H9 (cell line): ENCODE data around the gene PRTFDC1. TPM values are rescaled to one million over a fixed set of nuclear protein-coding genes. Genes with fewer than 3 reads are reported as not detected.

Experiments used
- DNase-seq: peaks from one replicate; pipeline ENCODE4 v3.0.0-alpha.2; 2017
- H2AFZ ChIP-seq: one replicate; pipeline ENCODE4 v1.6.1; 2013; ENCODE audit warnings: mild to moderate bottlenecking, low read length, control low read depth, moderate library complexity
- H2AK5ac ChIP-seq: 2 replicates; pipeline ENCODE4 v1.6.1; 2013; ENCODE audit warnings: low read length, control low read depth, mixed read lengths; ENCODE audit not compliant: insufficient read length
- H2BK120ac ChIP-seq: one replicate; pipeline ENCODE4 v1.6.1; 2013; ENCODE audit warnings: low read depth, mild to moderate bottlenecking, low read length, control low read depth, inconsistent platforms; ENCODE audit not compliant: poor library complexity, severe bottlenecking
- H2BK12ac ChIP-seq: 2 replicates; pipeline ENCODE4 v1.6.1; 2013; ENCODE audit warnings: low read length, control low read depth, mixed read lengths, low read depth; ENCODE audit not compliant: insufficient read length
- H2BK15ac ChIP-seq: 2 replicates; pipeline ENCODE4 v1.6.1; 2013; ENCODE audit warnings: low read depth, low read length, control low read depth
- H2BK20ac ChIP-seq: one replicate; pipeline ENCODE4 v1.6.1; 2013; ENCODE audit warnings: low read depth, mild to moderate bottlenecking, low read length, control low read depth, inconsistent platforms; ENCODE audit not compliant: poor library complexity, severe bottlenecking
- H2BK5ac ChIP-seq: 2 replicates; pipeline ENCODE4 v1.6.1; 2013; ENCODE audit warnings: low read length, control low read depth, mixed read lengths; ENCODE audit not compliant: insufficient read length
- H3K14ac ChIP-seq: 2 replicates; pipeline ENCODE4 v1.6.1; 2013; ENCODE audit warnings: low read length, control low read depth; ENCODE audit not compliant: insufficient read depth
- H3K18ac ChIP-seq: 2 replicates; pipeline ENCODE4 v1.6.1; 2013; ENCODE audit warnings: low read depth, mild to moderate bottlenecking, mixed read lengths, low read length, control low read depth; ENCODE audit not compliant: insufficient read length
- H3K23ac ChIP-seq: 2 replicates; pipeline ENCODE4 v1.6.1; 2013; ENCODE audit warnings: low read length, control low read depth, mixed read lengths, low read depth; ENCODE audit not compliant: insufficient read length
- H3K23me2 ChIP-seq: 2 replicates; pipeline ENCODE4 v1.6.1; 2013; ENCODE audit warnings: low read depth, mild to moderate bottlenecking, mixed read lengths, low read length, control low read depth; ENCODE audit not compliant: insufficient read length, poor library complexity, severe bottlenecking
- H3K27ac ChIP-seq: 2 replicates; pipeline ENCODE4 v1.5.1; 2013; ENCODE audit warnings: low read length, control low read depth, mixed read lengths, low read depth; ENCODE audit not compliant: insufficient read length
- H3K27me3 ChIP-seq: 2 replicates; pipeline ENCODE4 v1.6.1; 2013; ENCODE audit warnings: low read length, control low read depth, inconsistent platforms; ENCODE audit not compliant: insufficient read depth
- H3K4ac ChIP-seq: 2 replicates; pipeline ENCODE4 v1.6.1; 2013; ENCODE audit warnings: low read depth, mild to moderate bottlenecking, control low read depth, inconsistent platforms, low read length, moderate library complexity
- H3K4me1 ChIP-seq: 2 replicates; pipeline ENCODE4 v1.6.1; 2013; ENCODE audit warnings: low read length, control low read depth, inconsistent platforms; ENCODE audit not compliant: insufficient read depth
- H3K4me2 ChIP-seq: 2 replicates; pipeline ENCODE4 v1.6.1; 2013; ENCODE audit warnings: low read length, control low read depth, mixed read lengths; ENCODE audit not compliant: insufficient read length, insufficient read depth
- H3K56ac ChIP-seq: 2 replicates; pipeline ENCODE4 v1.6.1; 2013; ENCODE audit warnings: low read depth, mild to moderate bottlenecking, mixed read lengths, low read length, control low read depth; ENCODE audit not compliant: insufficient read length
- H3K79me1 ChIP-seq: 2 replicates; pipeline ENCODE4 v1.6.1; 2013; ENCODE audit warnings: low read depth, mild to moderate bottlenecking, moderate library complexity, low read length, control low read depth, inconsistent platforms; ENCODE audit not compliant: insufficient read depth, poor library complexity, severe bottlenecking
- H3K79me2 ChIP-seq: 2 replicates; pipeline ENCODE4 v1.6.1; 2013; ENCODE audit warnings: low read length, control low read depth, inconsistent platforms; ENCODE audit not compliant: insufficient read depth
- H3K9ac ChIP-seq: 2 replicates; pipeline ENCODE4 v1.6.1; 2013; ENCODE audit warnings: low read length, control low read depth, mixed read lengths; ENCODE audit not compliant: insufficient read length; ENCODE audit errors: extremely low read depth
- H3K9me3 ChIP-seq: one replicate; pipeline ENCODE4 v1.6.1; 2013; ENCODE audit warnings: low read depth, low read length, inconsistent platforms; ENCODE audit not compliant: control insufficient read depth
- H3T11ph ChIP-seq: one replicate; pipeline ENCODE4 v1.6.1; 2013; ENCODE audit warnings: mild to moderate bottlenecking, low read length, control low read depth, inconsistent platforms
- H4K20me1 ChIP-seq: one replicate; pipeline ENCODE4 v1.6.1; 2013; ENCODE audit not compliant: control insufficient read depth, insufficient read length, insufficient read depth
- H4K5ac ChIP-seq: 2 replicates; pipeline ENCODE4 v1.6.1; 2013; ENCODE audit warnings: low read depth, mild to moderate bottlenecking, mixed read lengths, low read length, control low read depth; ENCODE audit not compliant: insufficient read length
- H4K8ac ChIP-seq: replicated peaks from 2 replicates; pipeline ENCODE4 v1.6.1; 2013; ENCODE audit warnings: low read length, control low read depth, mixed read lengths, low read depth; ENCODE audit not compliant: insufficient read length
- H4K91ac ChIP-seq: 2 replicates; pipeline ENCODE4 v1.6.1; 2013; ENCODE audit warnings: low read depth, mild to moderate bottlenecking, moderate library complexity, mixed read lengths, low read length, control low read depth; ENCODE audit not compliant: insufficient read length
- H3K27ac Mint-ChIP-seq, 3 experiments: 2 replicates in 2 of 3; 3 replicates in 1 of 3; pipeline ENCODE4 v1.8.0; 2020 to 2021; ENCODE audit warnings: mixed read lengths in 3 of 3, mild to moderate bottlenecking in 1 of 3, moderate library complexity in 1 of 3
- H3K27me3 Mint-ChIP-seq: 2 replicates; pipeline ENCODE4 v1.8.0; 2021; ENCODE audit warnings: low read depth, mild to moderate bottlenecking, moderate library complexity, mixed read lengths
- H3K36me3 Mint-ChIP-seq, 3 experiments: 2 replicates in 2 of 3; 3 replicates in 1 of 3; pipeline ENCODE4 v1.8.0; 2020 to 2021; ENCODE audit warnings: low read depth in 3 of 3, mixed read lengths in 3 of 3; ENCODE audit not compliant: insufficient read depth in 1 of 3
- H3K4me1 Mint-ChIP-seq, 2 experiments: 2 replicates each; pipeline ENCODE4 v1.8.0; 2020; ENCODE audit warnings: mixed read lengths in 2 of 2
- H3K4me3 Mint-ChIP-seq, 2 experiments: 2 replicates in 1 of 2; 3 replicates in 1 of 2; pipeline ENCODE4 v1.8.0; 2020 to 2021; ENCODE audit warnings: mild to moderate bottlenecking in 2 of 2, mixed read lengths in 2 of 2, moderate library complexity in 1 of 2
- H3K9me3 Mint-ChIP-seq, 2 experiments: 2 replicates in 1 of 2; 3 replicates in 1 of 2; pipeline ENCODE4 v1.8.0; 2020; ENCODE audit warnings: mild to moderate bottlenecking in 2 of 2, mixed read lengths in 2 of 2, moderate library complexity in 1 of 2
- WGBS: extraction: QIAGEN DNeasy Blood & Tissue Kit; methylation state at CpG from one replicate; pipeline ENCODE4 v1.1.7; 2013; ENCODE audit warnings: missing lambda C conversion rate, low lambda C conversion rate, mixed read lengths; ENCODE audit not compliant: insufficient read length; ENCODE audit errors: extremely low coverage; 5-methylcytosine and 5-hydroxymethylcytosine counted together
- total RNA-seq: library from RNA; stranded (reverse); gene quantifications from 2 replicates; pipeline ENCODE4 v1.2.1, GENCODE V29; 2021
- TF ChIP-seq, protein P1 (sequence below): fragments of 200-600 bp; sonication (generic); conservative IDR thresholded peaks from 3 replicates; pipeline ENCODE4 v1.8.0; 2021; ENCODE audit warnings: antibody characterized with exemption, mild to moderate bottlenecking

The PRTFDC1 gene
- total RNA-seq, 1 experiment from 2014 or later: 7.5 TPM

DNA sequence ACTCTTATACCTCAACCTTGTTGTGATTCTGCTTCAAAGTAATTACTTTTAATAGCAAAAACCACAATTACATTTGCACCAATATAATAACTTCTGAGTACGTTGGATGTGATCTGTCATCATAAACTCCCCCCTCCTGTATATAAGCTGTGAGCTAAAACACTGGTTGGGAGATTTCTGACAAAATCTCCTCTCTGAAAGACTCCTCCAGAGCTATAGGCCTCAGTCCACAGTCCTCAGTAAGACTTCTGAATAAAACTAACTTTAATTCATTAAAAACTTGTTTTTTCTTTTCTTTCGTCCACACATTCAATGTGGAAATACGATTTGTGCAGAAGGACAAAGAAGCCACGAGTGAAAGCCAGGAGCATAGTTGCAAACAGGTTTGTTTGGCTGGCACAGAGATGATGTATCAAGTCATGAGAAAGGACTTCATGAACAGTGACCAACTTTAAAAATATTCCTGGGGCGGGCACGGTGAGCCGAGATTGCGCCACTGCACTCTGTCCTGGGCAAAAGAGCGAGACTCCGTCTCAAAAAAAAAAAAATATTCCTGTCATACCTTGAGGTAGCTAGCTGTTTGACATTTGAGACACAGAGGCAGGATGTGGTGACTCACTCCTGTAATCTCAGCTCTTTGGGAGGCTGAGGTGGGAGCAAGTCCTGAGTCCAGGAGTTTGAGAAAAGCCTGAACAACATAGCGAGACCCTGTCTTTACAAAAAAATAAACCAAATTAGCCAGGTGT is 137.7 kb downstream of the PRTFDC1 start:
- Mint-ChIP-seq H3K4me1 (peaks cover 6 to 8% of the 10 kb centered on the region in 2 experiments), H3K27me3 (no peaks in the 10 kb centered on the region), H3K9me3 (peaks cover 0 to 5% of the 10 kb centered on the region in 2 experiments; a peak in 1 of 5 replicates), H3K27ac (no peak overlapping the region), H3K36me3 (no peaks in the 10 kb centered on the region), H3K4me3 (no peak overlapping the region)
- Histone ChIP-seq H3K9ac (no peak overlapping the region), H3K14ac (no peak overlapping the region), H4K5ac (no peak overlapping the region), H3T11ph (no peak overlapping the region), H2AFZ (no peak overlapping the region), H3K79me1 (no peaks in the 10 kb centered on the region), H3K27me3 (no peaks in the 10 kb centered on the region), H2BK20ac (no peak overlapping the region), H4K20me1 (no peaks in the 10 kb centered on the region), H3K23ac (no peak overlapping the region), H2BK15ac (no peak overlapping the region), H2BK120ac (no peak overlapping the region), H4K91ac (no peak overlapping the region), H3K23me2 (no peaks in the 10 kb centered on the region), H3K56ac (no peak overlapping the region), H4K8ac (no peak overlapping the region), H3K4ac (no peak overlapping the region), H3K9me3 (no peaks in the 10 kb centered on the region), H2AK5ac (no peak overlapping the region), H3K4me2 (no peak overlapping the region), H2BK5ac (no peak overlapping the region), H3K18ac (no peak overlapping the region), H2BK12ac (no peak overlapping the region), H3K79me2 (no peaks in the 10 kb centered on the region), H3K27ac (no peak overlapping the region), H3K4me1 (no peaks in the 10 kb centered on the region)
- TF ChIP-seq, protein P1, sequence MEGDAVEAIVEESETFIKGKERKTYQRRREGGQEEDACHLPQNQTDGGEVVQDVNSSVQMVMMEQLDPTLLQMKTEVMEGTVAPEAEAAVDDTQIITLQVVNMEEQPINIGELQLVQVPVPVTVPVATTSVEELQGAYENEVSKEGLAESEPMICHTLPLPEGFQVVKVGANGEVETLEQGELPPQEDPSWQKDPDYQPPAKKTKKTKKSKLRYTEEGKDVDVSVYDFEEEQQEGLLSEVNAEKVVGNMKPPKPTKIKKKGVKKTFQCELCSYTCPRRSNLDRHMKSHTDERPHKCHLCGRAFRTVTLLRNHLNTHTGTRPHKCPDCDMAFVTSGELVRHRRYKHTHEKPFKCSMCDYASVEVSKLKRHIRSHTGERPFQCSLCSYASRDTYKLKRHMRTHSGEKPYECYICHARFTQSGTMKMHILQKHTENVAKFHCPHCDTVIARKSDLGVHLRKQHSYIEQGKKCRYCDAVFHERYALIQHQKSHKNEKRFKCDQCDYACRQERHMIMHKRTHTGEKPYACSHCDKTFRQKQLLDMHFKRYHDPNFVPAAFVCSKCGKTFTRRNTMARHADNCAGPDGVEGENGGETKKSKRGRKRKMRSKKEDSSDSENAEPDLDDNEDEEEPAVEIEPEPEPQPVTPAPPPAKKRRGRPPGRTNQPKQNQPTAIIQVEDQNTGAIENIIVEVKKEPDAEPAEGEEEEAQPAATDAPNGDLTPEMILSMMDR: no peak
- no CpG with 5 or more reads among the region's 11 CpGs for WGBS
- DNase-seq: no peak
